Glomerular endothelial cell (primary cell): ENCODE results near the gene PTPRG. TPM values are rescaled to one million over a fixed set of nuclear protein-coding genes. Genes with fewer than 3 reads are reported as not detected.
A peak's percentile ranks its signal among the peaks of the same experiment; 100 is the strongest.

Experiments used
- DNase-seq: peaks from one replicate; pipeline ENCODE4 v3.0.0-alpha.2; 2011; ENCODE audit warnings: low read depth, low spot score; ENCODE audit errors: extremely low read depth
- total RNA-seq: library from RNA; depleted of rRNA; stranded (reverse); fragments of >200 nt; gene quantifications from 2 replicates; pipeline ENCODE4 v1.2.3, GENCODE V29; 2015

PTPRG gene
- total RNA-seq, 1 donor from 2014 or later = 30.5 TPM

DNA sequence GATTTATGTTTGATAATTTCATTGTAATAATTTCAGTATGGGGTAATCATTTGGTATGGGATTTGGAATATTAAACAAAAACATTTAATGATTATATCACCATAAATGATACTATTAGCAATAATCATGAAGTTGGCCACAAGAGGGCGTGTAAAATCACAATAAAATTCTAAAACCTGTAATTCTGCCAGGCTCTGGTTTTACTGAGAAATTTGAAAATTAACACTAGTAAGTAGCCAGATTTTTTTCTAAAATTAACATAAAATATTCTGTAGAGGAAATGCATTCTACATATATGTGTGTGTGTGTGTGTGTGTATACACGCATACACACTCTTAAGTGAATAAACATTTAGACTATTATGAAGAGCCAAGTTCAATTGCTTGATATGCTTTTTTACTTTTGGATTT lies 771.5 kb downstream of the PTPRG start:
- DNase-seq = peak; percentile 3

DNA sequence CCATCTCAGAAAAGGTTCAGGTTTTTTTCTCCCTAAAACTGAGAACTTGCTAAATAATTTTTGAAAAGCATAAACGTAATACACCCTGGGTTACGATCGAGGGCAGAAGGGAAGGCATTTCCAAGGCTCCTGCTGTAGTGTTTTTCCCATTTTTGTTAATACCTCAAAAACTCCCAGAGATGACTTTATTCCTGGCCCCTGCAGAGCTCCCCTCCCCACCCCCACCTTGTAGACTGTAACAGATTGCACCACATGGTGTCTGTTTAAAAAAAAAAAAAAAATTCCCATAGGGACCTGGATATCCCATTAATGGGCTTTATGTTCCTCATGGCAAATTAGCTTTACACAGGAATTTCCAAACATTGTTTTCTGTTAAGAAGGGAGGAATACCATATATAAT lies 773.8 kb downstream of the PTPRG start:
- DNase-seq = no peak

DNA sequence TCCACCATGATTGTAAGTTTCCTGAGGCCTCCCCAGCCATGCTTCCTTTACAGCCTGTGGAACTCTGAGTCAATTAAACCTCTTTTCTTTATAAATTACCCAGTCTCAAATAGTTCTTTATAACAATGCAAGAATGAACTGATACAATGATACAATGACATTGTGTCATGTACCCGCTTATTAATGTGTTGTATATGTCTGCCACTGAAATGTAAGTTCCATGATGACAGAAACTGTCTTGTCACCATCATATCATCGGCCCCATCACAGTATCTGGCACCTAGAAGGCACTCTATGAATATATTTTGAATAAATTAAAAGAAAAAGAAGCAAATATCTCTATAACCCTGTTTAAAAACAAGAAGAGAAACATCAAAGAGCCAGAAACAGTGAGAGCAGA lies 782.4 kb downstream of the PTPRG start:
- no peak for DNase-seq
